SK-N-SH (cell line): ENCODE results near the gene MAN2C1. TPM values are rescaled to one million over a fixed set of nuclear protein-coding genes. Genes with fewer than 3 reads are reported as not detected.

Source experiments
- CTCF ChIA-PET: fragments of 300-600, 350-600 bp; formaldehyde crosslinking; extraction: SDS; loops from one replicate; lab custom pipeline; 2021; lab: Yijun Ruan, JAX
- POLR2A ChIA-PET: fragments of 350-600 bp; sonication (Branson Sonifier 250); formaldehyde crosslinking; extraction: SDS; loops from one replicate; lab custom pipeline; 2020; ENCODE audit warnings: antibody characterized with exemption, inconsistent platforms; lab: Yijun Ruan, JAX
- DNase-seq: peaks from one replicate; pipeline ENCODE4 v3.0.0; 2012
- H2AFZ ChIP-seq: fragments of 200-600 bp; sonication (generic); 2 replicates; pipeline ENCODE4 v1.8.1; 2016; ENCODE audit warnings: antibody characterized with exemption, mild to moderate bottlenecking, low read depth
- H3F3A ChIP-seq: fragments of 200-600 bp; sonication (generic); replicated peaks from 2 replicates; pipeline ENCODE3; 2016; ENCODE audit warnings: antibody characterized with exemption, mild to moderate bottlenecking; ENCODE audit not compliant: insufficient read depth
- H3K27ac ChIP-seq, 2 experiments: fragments of 200-500 bp in 1 of 2; fragments of 200-600 bp in 1 of 2; sonication (Bioruptor generic) in 1 of 2; sonication (generic), shearing (Covaris generic) in 1 of 2; 2 replicates each; pipeline versions ENCODE4 v1.5.1 to v1.6.1; 2014 to 2016; ENCODE audit warnings: low read depth in 2 of 2, inconsistent platforms in 1 of 2, low read length in 1 of 2, mild to moderate bottlenecking in 1 of 2, mixed read lengths in 1 of 2
- H3K27me3 ChIP-seq: fragments of 200-600 bp; sonication (generic), shearing (Covaris generic); 2 replicates; pipeline ENCODE4 v1.6.1; 2016; ENCODE audit warnings: mixed run types; ENCODE audit not compliant: insufficient read depth
- H3K36me3 ChIP-seq, 2 experiments: fragments of 200-500 bp in 1 of 2; fragments of 200-600 bp in 1 of 2; sonication (Bioruptor generic) in 1 of 2; sonication (generic) in 1 of 2; replicated peaks in 1 of 2; 2 replicates each; pipeline versions ENCODE3 to v1.5.1; 2014 to 2016; ENCODE audit warnings: low read length in 1 of 2, mild to moderate bottlenecking in 1 of 2; ENCODE audit not compliant: insufficient read depth in 2 of 2, control insufficient read depth in 1 of 2
- H3K4me1 ChIP-seq, 2 experiments: fragments of 200-500 bp in 1 of 2; fragments of 200-600 bp in 1 of 2; sonication (Bioruptor generic) in 1 of 2; sonication (generic), shearing (Covaris generic) in 1 of 2; 2 replicates each; pipeline versions ENCODE4 v1.5.1 to v1.6.1; 2014 to 2016; ENCODE audit warnings: low read depth in 1 of 2, low read length in 1 of 2, mixed run types in 1 of 2; ENCODE audit not compliant: insufficient read depth in 2 of 2, control insufficient read depth in 1 of 2
- H3K4me2 ChIP-seq: fragments of 200-600 bp; sonication (generic), shearing (Covaris generic); 2 replicates; pipeline ENCODE4 v1.6.1; 2017; ENCODE audit warnings: mixed run types
- H3K4me3 ChIP-seq, 2 experiments: fragments of 200-500 bp in 1 of 2; fragments of 200-600 bp in 1 of 2; sonication (Bioruptor generic) in 1 of 2; sonication (generic), shearing (Covaris generic) in 1 of 2; 2 replicates each; pipeline versions ENCODE4 v1.5.1 to v1.8.1; 2014 to 2016; ENCODE audit warnings: low read depth in 2 of 2, inconsistent platforms in 1 of 2, low read length in 1 of 2, mild to moderate bottlenecking in 1 of 2, mixed read lengths in 1 of 2, moderate library complexity in 1 of 2
- H3K79me2 ChIP-seq: fragments of 200-600 bp; sonication (generic); 2 replicates; pipeline ENCODE4 v1.8.1; 2017; ENCODE audit warnings: mild to moderate bottlenecking; ENCODE audit not compliant: insufficient read depth
- H3K9ac ChIP-seq: fragments of 200-600 bp; sonication (generic); 2 replicates; pipeline ENCODE4 v1.6.1; 2017; ENCODE audit warnings: mixed run types
- H3K9me2 ChIP-seq: fragments of 200-600 bp; sonication (generic); 2 replicates; pipeline ENCODE4 v1.6.1; 2017; ENCODE audit warnings: mixed run types
- H3K9me3 ChIP-seq: fragments of 200-600 bp; sonication (generic); 2 replicates; pipeline ENCODE4 v1.6.1; 2017; ENCODE audit warnings: mixed run types, mild to moderate bottlenecking, moderate library complexity
- H4K20me1 ChIP-seq: fragments of 200-600 bp; sonication (generic); 2 replicates; pipeline ENCODE4 v1.6.1; 2017; ENCODE audit warnings: mild to moderate bottlenecking, mixed run types; ENCODE audit not compliant: insufficient read depth
- CHD2 ChIP-seq: fragments of 150-350 bp; IDR thresholded peaks from 2 replicates; pipeline ENCODE4 v1.6.1; 2018; ENCODE audit warnings: low read length; ENCODE audit not compliant: partially characterized antibody
- FOSL2 ChIP-seq: IDR thresholded peaks from 2 replicates; pipeline ENCODE4 v1.4.0; 2012; ENCODE audit warnings: low read depth, mild to moderate bottlenecking, moderate library complexity, borderline replicate concordance
- FOXJ3 ChIP-seq: sonication (generic); formaldehyde crosslinking; IDR thresholded peaks from 2 replicates; pipeline ENCODE4 v1.5.1; 2020; ENCODE audit warnings: mild to moderate bottlenecking, missing genetic modification reagents
- FOXM1 ChIP-seq: IDR thresholded peaks from 2 replicates; pipeline ENCODE4 v1.4.0; 2012; ENCODE audit warnings: low read depth, mild to moderate bottlenecking
- GABPA ChIP-seq: IDR thresholded peaks from 2 replicates; pipeline ENCODE4 v1.4.0; 2012; ENCODE audit warnings: low read depth, mild to moderate bottlenecking
- MAX ChIP-seq: IDR thresholded peaks from 2 replicates; pipeline ENCODE4 v1.4.0; 2012; ENCODE audit warnings: low read depth
- MEF2A ChIP-seq: IDR thresholded peaks from 2 replicates; pipeline ENCODE4 v1.4.0; 2012; ENCODE audit warnings: low read depth, borderline replicate concordance
- MXI1 ChIP-seq: IDR thresholded peaks from 2 replicates; pipeline ENCODE4 v1.6.1; 2012; ENCODE audit warnings: mild to moderate bottlenecking, low read depth, low read length, improper control_type of control experiment
- NFIC ChIP-seq: IDR thresholded peaks from 2 replicates; pipeline ENCODE4 v1.4.0; 2012; ENCODE audit warnings: borderline replicate concordance
- PBX3 ChIP-seq: IDR thresholded peaks from 2 replicates; pipeline ENCODE4; 2012
- RXRA ChIP-seq: IDR thresholded peaks from 2 replicates; pipeline ENCODE4 v1.4.0; 2012; ENCODE audit warnings: low read depth, mild to moderate bottlenecking, borderline replicate concordance
- SIN3A ChIP-seq: IDR thresholded peaks from 2 replicates; pipeline ENCODE4 v1.6.1; 2012; ENCODE audit warnings: low read depth, mild to moderate bottlenecking, low read length, moderate library complexity, borderline replicate concordance
- TCF12 ChIP-seq: IDR thresholded peaks from 2 replicates; pipeline ENCODE4 v1.4.0; 2012
- USF1 ChIP-seq: IDR thresholded peaks from 2 replicates; pipeline ENCODE4 v1.4.0; 2012; ENCODE audit warnings: low read depth, borderline replicate concordance
- YY1 ChIP-seq: IDR thresholded peaks from 2 replicates; pipeline ENCODE4 v1.4.0; 2012; ENCODE audit warnings: low read depth, mild to moderate bottlenecking
- WGBS: methylation state at CpG from one replicate; pipeline ENCODE4 v1.1.6; 2017; ENCODE audit warnings: low lambda C conversion rate; 5-methylcytosine and 5-hydroxymethylcytosine counted together
- polyA plus RNA-seq, 3 experiments: library from polyadenylated mRNA; depleted of rRNA; stranded (reverse); fragments of >200 nt; gene quantifications; 2 replicates each; pipeline ENCODE4 v1.2.3, GENCODE V29; 2012

The MAN2C1 gene
- polyA plus RNA-seq, 1 of the 3 experiments (the other 2 are of a cell fraction): 132 TPM

GRCh38 chr15:75371901-75372688, 3.7 kb upstream of the MAN2C1 start:
- Histone ChIP-seq H3K4me2 (no peak overlapping the region), H2AFZ (no peak overlapping the region), H3K36me3 (peaks cover 47 to 65% of the 10 kb centered on the region in 2 experiments), H3K9me2 (no peaks in the 10 kb centered on the region), H3K27ac (no peak overlapping the region), H3K27me3 (no peaks in the 10 kb centered on the region), H3K9me3 (no peaks in the 10 kb centered on the region), H3K4me1 (peaks cover 5 to 16% of the 10 kb centered on the region in 2 experiments; a peak in 3 of 4 replicates), H3F3A (peaks cover 10% of the 10 kb centered on the region), H3K4me3 (no peak overlapping the region), H3K79me2 (peaks cover 55% of the 10 kb centered on the region), H4K20me1 (no peaks in the 10 kb centered on the region; the same call in 1 of the 2 replicates), H3K9ac (no peak overlapping the region)
- TF ChIP-seq USF1 (no peak), MAX (no peak), FOSL2 (no peak), FOXM1 (no peak), TCF12 (no peak), NFIC (no peak), FOXJ3 (CRISPR knock-in tag) (no peak), MXI1 (no peak), MEF2A (no peak), RXRA (no peak), GABPA (no peak), SIN3A (no peak), YY1 (no peak)
- DNase-seq: no peak
- POLR2A ChIA-PET: no interaction called here
- CTCF ChIA-PET: interaction anchor here (0.9 to 1.0 kb wide), 2 partner anchors 9 to 12 kb away, joined by 3 read pairs; no protein-coding TSS in a partner anchor
- WGBS: 96% methylated on average over 11 of the region's 11 CpGs

- no peaks in the 10 kb centered on the region; the same call in 1 of the 2 replicates for H4K20me1 ChIP-seq
- TF ChIP-seq PBX3 (no peak), CHD2 (no peak), SIN3A (no peak)
- TF ChIP-seq, all 33 proteins: peak for 0
- Histone ChIP-seq H3K9me2 (no peaks in the 10 kb centered on the region), H3K36me3 (peaks cover 49 to 66% of the 10 kb centered on the region in 2 experiments), H3K79me2 (peaks cover 60% of the 10 kb centered on the region), H2AFZ (no peak overlapping the region), H3F3A (peaks cover 10% of the 10 kb centered on the region), H3K4me3 (no peak overlapping the region), H3K9me3 (no peaks in the 10 kb centered on the region), H3K4me2 (no peak overlapping the region), H3K4me1 (peaks cover 5 to 16% of the 10 kb centered on the region in 2 experiments; a peak in 3 of 4 replicates), H3K9ac (no peak overlapping the region), H3K27me3 (no peaks in the 10 kb centered on the region), H3K27ac (no peak overlapping the region)
- WGBS: 100% methylated on average over 1 of the region's 1 CpG
- no peak for DNase-seq
- ChIA-PET CTCF (interaction anchor here (0.7 kb wide), 1 partner anchor 82 kb away, joined by 3 read pairs; no protein-coding TSS in a partner anchor), POLR2A (no interaction called here)
Observed at GRCh38 chr15:75371486-75371885, 3.1 kb upstream of the MAN2C1 start.
